Hepatocyte (in vitro differentiated cells): ENCODE measurements around the gene TSPEAR.

Experiments used
- EZH2 ChIP-seq: fragments of 200-600 bp; sonication (generic); IDR thresholded peaks from 2 replicates; pipeline ENCODE4 v1.6.1; 2016; ENCODE audit warnings: antibody characterized with exemption, mild to moderate bottlenecking, borderline replicate concordance
- TF ChIP-seq, protein P1 (sequence below): fragments of 200-600 bp; sonication (generic); IDR thresholded peaks from 2 replicates; pipeline ENCODE4 v1.5.1; 2016; ENCODE audit warnings: antibody characterized with exemption, mild to moderate bottlenecking; ENCODE audit not compliant: poor library complexity

DNA sequence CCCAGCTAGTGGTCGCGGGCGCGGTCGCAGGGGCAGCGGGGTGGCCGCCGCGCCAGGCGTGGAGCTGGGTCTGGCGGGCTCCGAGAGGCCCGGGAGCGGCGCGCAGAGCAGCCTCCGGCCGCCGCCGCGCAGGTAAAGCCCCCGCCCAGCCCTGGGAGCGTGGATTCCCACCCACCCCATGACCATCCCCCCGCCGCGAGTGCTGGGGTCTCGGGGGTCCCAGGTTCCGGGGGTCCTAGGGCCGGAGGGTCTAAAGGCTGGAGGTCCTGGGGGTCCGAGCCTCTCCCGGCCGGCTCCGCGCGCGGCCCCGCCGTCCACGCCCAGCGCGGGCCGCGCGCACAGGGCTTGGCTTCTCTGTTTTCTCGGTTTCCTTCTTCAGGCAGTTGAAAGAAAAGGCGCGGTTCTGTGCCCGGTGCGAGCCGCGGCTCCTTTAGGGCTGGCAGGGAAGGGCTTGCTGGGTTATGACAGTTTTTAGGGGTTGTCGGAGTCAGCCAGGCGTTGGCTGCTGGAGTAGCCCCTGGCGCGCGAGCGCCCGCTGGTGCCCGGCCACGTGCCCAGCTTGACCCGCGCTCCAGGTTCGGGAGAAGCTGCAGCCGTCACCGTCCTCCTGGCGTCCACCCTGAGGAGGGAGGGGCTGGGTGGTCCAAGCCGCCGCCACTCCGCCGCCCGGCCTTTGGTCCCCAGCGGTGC, 255.7 kb downstream of the TSPEAR start:
- TF ChIP-seq, protein P1, sequence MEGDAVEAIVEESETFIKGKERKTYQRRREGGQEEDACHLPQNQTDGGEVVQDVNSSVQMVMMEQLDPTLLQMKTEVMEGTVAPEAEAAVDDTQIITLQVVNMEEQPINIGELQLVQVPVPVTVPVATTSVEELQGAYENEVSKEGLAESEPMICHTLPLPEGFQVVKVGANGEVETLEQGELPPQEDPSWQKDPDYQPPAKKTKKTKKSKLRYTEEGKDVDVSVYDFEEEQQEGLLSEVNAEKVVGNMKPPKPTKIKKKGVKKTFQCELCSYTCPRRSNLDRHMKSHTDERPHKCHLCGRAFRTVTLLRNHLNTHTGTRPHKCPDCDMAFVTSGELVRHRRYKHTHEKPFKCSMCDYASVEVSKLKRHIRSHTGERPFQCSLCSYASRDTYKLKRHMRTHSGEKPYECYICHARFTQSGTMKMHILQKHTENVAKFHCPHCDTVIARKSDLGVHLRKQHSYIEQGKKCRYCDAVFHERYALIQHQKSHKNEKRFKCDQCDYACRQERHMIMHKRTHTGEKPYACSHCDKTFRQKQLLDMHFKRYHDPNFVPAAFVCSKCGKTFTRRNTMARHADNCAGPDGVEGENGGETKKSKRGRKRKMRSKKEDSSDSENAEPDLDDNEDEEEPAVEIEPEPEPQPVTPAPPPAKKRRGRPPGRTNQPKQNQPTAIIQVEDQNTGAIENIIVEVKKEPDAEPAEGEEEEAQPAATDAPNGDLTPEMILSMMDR: peak; percentile 37
- TF ChIP-seq EZH2: no peak
